GM15510 (cell line): ENCODE measurements around the gene CD69.

Experiments
- POLR2A ChIP-seq: IDR thresholded peaks from 3 replicates; pipeline ENCODE4 v1.6.1; 2011; ENCODE audit warnings: borderline replicate concordance; ENCODE audit not compliant: insufficient read length; ENCODE audit errors: extremely low read depth

Gene CD69

DNA sequence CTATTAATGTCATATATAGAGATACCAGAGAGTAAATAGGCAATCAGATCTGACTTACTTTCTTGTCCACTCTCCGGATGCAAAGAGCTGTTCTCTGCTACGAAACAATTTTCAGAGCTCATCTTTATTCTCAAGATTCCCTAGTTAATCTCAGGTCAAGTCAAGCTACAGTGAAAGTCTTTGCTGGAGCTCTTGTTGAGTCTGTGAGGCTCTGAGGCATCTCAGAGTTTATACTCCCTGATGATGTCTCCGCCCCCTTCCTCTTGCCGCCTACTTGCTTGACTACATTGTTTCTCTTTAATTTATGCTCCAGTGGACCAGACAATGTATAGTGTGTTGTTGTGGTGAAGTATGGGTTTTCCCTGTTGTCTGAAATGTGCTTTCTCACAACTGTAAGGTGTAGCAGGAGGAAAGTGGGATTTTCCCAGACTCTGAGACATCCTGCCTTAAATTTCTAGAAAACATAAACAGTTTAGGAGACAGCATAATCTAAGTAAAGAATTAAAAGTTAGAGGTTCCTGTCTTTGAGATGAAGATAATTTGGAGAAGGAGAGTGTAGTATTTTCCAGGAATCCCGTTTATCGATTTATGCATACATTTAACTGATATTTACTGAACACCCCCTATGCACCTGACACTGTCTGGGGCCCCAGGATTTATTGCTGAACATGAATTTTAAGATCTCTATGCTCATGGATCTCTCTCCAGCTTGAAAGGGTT lies at the start of gene CD69:
Gene CD69 (minus strand): TSS at position 203 of the 720 bp plus-strand sequence. CDS start 81 bp downstream, at position 122.
- TF ChIP-seq POLR2A, result peak; percentile 94

DNA sequence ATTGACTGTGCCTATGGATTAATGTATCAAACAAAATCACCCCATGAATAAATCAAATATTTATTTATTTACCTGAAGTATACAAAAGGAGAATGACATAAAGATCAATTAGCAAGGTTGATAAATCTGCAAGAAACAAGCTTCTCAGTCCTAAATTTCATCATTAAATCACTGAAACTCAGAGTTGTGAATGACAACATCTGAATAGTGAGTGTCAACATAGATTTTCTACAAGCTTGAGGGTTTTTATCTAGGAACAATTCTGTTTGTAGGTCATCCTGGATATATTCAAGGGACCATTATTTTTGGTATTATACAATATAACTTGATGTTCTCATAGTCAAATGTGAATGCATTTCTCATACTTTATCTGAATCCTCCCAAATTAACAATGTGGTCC lies 49.2 kb upstream of the CD69 start:
- TF ChIP-seq POLR2A, result no peak

DNA sequence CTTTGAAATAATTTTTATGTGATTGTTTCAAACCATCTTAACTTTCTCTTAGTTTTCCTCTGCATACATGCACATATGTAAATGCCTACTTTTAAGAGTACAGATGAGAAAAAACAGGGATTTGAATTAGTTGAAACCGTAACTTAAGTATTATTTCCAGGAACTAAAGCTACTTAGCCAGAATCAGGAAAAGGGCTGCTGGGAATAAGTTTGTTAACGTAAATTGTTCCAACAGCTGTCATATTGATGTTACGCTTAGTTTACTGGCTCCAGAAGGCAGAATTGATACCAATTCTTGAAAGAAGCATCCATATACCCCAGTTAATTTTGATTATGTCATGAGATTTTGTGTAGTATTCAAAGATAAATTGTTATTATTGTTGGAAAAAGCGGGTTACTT lies 48.6 kb upstream of the CD69 start:
- TF ChIP-seq POLR2A, result no peak

DNA sequence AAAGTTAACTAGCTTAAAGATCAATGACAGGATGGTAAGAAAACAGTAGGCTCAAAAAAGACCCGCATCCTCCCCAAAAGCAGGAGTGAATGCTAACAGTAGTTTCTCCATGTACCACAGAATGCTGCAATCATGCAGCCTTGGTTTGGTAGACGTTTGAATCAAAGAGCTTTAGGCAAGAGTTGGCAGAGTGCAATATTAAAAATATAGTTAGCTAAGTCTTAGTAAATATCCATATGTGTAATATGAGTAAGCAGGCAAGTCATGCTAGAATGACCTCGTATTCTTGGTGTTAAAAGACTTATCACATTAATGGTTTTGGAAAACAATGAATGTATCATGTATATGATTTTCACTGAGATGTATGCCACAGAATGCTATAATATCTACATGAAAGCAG lies 47.8 kb upstream of the CD69 start:
- TF ChIP-seq POLR2A, result no peak

DNA sequence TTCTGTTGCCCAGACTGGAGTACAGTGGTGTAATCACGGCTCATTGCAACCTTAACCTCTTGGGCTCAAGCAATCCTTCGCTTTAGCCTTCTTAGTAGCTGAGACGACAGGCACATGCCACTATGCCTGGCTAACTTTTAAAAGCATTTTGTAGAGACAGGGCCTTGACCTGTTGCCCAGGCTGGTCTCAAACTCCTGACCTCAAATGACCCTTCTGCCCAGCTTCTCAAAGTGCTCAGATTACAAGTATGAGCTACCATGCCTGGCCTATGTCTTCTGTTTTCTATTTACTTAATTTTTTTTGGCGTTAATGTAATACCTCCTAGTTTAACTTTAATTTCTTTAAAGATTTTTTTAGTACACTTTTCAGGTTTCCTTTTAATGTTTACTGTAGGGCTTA lies 46.0 kb upstream of the CD69 start:
- no peak for TF ChIP-seq POLR2A

DNA sequence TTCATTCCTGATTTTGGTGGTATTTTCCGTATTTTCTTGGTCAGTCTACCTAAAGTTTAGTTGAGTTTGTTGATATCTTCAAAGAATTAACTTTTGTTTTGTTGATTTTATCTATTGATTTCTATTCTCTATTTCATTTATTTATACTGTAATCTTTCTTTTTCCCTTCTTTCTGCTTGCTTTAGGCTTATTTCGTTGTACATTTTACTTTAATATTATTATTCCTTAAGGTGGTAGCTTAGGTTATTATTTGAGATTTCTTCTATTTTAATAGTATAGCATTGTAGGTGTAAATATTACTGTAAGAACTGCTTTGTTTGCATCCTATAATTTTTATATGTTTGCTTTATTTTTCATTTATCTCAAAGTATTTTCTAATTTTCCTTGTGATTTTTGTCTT lies 45.2 kb upstream of the CD69 start:
- TF ChIP-seq POLR2A, result no peak

DNA sequence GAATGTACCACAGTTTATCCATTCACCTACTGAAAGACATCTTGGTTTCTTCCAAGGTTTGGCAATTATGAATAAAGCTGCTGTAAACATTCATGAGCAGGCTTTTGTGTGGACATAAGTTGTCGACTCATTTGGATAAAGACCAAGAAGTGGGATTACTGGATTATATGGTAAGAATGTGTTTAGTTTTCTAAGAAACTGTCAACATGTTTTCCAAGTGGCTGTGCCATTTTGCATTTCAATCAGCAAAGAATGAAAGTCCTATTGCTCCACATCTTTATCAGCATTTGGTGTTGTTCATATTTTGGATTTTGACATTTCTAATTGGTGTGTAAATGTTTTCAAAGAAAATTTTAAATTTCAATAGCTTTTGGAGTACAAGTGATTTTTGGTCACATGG lies 39.3 kb upstream of the CD69 start:
- no peak for TF ChIP-seq POLR2A

DNA sequence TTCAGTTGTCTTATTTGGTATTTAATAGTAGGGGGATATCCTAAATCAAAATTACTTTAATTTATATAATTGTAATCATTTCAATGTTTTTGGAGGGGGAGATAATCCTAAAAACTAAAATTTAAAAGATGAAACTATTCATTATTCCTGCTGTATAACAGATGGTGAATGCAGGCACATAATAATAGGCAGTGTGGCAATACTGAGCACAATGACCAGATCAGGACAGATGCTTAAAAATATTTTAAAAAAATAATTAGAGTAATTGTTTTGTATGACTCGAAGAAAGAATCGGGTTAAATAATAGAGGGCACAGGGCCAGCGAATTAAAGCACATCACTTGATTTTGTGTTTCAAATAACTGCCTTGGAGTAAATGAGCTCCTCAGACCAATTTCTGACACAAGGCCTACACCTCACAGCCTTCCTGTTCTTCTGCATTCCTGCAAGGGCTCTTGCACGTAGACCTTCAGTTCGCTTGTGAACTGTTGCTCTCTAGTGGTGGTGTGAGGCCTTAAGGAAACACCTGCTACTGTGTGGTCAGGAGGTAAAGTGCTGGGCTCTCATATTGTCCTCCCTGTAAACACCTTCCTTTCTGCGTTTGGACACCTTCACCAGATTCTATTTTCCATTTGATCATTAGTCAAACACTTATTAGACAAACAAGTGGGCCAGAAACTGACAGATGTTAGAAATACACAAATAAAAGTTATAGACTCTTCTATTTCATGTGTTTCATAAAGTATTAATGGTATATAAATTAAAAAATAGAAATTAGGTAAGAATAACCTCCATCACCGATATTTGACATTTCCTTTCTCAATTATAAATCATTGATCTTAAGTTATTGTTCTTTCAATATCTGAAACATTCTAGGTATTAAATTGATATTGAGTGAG lies 37.3 kb upstream of the CD69 start:
- TF ChIP-seq POLR2A, result no peak

DNA sequence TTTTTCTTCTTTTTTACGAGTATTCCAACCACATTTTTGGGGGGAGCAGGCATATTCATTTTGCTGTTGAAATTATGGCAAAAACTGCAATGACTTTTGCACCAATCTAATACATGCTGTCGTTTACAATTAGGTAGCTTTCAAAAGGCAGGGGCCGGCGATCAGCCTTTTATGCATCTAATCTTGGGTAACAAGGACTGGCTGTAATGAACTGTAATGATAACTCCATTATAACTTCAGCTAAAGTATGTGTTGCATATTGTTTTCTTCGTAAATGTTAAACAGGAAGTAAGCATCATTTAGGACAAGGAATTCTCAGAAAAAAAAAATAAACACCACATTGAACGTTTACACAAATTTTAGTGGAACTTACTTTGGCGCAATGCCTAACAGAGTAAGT lies 36.3 kb upstream of the CD69 start:
- TF ChIP-seq POLR2A, result no peak

DNA sequence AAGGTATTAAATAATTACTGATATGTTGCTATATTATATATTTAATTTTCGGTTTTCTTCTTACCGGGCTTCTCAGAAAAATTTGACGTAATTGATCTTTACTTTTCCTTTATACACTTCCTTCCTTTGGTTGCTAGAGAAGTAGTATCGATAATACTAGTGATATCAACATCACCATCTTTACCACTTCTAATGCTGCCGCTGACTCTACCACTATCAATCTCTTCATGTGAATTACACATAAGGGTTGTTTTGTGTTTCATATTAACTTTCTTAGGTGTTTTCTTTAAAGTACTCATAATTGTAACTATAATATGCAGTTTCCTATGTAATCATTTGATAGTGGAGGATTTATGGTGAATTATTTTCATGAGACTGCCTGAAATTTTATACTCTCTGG lies 35.6 kb upstream of the CD69 start:
- TF ChIP-seq POLR2A, result no peak

DNA sequence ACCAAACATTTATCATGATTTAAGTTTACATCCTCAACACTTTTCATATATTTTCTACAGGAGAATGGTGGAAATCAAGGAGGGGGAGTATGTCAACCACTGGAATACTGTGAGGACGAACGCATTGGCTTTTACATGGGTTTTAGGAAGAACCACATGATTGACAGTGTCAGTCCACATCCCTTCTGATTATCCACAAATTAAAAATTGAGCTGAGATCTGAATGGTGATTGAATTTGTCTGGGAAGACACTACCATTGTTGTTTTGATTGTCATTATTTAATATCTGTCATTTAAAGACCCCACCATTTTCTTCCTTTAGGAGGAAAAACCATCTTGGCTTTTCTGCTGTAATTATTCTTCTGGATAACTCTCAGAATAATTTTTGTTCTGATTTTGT lies 35.2 kb upstream of the CD69 start:
- no peak for TF ChIP-seq POLR2A

DNA sequence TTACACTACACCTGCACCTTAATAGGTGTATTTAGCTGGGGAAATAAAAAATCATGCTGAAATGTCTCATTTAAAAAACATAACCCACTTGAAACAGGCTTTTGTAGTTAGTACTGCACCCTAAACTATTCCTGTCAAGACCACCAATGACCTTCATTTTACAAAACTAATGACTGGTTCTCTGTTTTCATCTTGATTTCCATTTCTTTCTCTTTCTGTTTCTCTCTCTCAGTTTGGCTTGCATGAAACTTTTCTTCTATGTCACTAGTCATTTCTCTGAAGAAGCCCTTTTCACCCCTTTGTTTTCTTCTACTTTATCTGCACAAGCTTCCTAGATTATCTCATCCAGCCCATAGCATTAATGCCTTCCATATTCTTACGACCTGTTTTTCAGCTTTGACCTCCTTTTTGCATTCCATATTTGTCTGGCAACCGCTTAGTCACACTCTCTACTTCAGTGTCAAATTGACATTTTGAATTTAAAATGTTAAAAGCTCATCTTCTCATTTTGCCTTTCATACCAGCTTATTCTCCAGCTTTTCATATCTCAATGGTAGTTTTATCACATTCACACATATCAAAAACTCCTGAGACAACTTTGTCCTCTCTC lies 33.9 kb upstream of the CD69 start:
- no peak for TF ChIP-seq POLR2A

DNA sequence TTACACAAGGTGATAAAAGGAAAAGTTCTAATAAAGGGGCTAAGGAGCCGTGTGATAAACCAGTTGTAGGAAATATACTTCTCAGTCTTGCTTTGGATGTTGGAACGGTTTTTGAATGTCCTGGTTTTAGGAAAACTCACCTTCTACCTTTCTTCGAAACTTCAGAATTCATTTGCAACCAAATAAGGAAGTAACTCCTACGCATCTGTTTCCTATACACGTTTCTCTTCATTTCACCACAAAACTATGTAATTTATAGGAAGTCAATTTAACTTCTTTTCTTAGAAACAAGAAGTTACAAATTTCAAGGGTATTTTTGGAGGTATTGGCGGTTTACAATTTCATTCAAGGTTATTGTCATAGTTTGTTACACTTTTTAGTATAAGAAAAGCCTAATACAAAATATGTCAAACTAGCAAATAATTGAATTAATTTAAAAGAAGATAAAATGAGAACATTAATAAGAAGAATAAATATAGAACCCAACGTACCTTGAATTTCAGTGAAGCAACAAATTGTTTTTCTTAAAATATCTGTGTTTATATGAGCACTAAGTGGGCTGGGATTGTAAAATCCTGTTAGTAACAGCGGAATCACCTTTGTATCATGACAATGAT lies 33.2 kb upstream of the CD69 start:
- no peak for TF ChIP-seq POLR2A

DNA sequence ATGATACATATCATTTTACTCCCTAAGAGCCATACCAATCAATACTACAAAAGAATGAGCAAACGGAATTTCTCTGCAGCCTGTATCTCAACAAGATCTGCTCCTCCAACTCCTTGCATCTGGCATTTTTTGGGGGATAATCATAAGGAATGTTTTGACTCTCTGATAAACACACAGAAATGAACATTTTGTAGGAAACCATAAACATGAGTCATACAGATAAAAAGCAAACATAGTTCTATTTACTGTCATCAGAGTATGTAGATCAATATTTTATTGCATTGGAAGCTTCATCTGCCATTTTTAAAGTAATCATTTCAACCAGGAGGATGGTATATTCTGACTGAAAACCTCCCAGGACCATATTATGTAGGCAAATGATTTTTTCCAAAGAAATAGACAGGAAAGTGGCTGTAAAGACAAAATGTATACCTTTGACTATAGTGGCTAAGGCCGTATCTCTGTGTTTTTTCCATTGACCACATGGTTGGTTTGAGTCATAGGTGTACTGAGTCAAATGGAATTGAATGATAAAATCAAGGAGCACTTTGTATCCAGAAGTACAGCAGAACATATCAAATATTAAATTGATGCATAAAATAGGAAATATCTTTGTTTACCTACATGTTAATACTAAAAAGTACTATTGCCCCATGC lies 32.4 kb upstream of the CD69 start:
- no peak for TF ChIP-seq POLR2A

DNA sequence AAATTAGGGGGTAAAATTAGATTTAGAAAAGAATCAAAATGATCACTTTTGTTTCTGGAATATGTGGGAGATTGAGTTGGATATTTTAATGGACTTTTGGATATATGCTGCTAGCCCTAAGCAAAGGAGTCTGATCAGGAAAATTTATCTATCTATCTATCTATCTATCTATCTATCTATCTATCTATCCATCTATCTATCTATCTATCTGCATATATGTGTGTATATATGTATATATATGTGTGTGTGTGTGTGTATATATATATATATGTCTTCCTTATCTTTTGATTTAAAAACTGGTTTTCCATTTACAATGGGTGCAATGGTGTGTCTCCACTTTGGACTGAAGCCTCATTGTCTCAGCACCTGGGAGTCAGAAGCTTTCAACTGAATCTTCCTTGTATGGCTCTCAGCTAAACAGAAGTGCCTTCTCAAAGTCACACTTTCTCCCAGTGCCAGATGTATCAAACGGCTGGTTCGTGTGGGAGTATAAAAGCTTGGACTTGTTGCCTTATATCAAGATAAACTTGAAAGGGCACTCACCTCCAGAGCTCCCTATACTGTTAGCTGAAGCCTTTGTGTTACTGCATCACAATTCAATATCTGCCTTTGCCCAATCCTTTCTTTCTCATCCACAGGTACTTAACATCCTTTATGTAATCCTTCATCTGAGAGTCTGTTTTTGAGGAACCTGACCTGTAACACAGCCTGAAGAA lies 31.6 kb upstream of the CD69 start:
- no peak for TF ChIP-seq POLR2A
